Neural cell (in vitro differentiated cells): ENCODE measurements around the gene LCE2B. TPM values are rescaled to one million over a fixed set of nuclear protein-coding genes. Genes with fewer than 3 reads are reported as not detected.

Experiments used
- H2AFZ ChIP-seq: fragments of 200-600, 300-800 bp; sonication (generic), shearing (Covaris generic); 2 replicates; pipeline ENCODE4 v1.6.0; 2014; ENCODE audit warnings: low read depth, mild to moderate bottlenecking, antibody characterized with exemption, low read length, moderate library complexity
- H3F3A ChIP-seq: fragments of 200-600 bp; shearing (Covaris generic); 2 replicates; pipeline ENCODE4 v1.6.1; 2016; ENCODE audit warnings: mild to moderate bottlenecking, moderate library complexity, mixed read lengths, antibody characterized with exemption, low read length; ENCODE audit not compliant: insufficient read depth, poor library complexity, severe bottlenecking
- H3K27ac ChIP-seq: fragments of 200-600, 300-800 bp; sonication (generic), shearing (Covaris generic); 2 replicates; pipeline ENCODE4 v1.5.1; 2014; ENCODE audit warnings: mild to moderate bottlenecking, low read length, moderate library complexity
- H3K27me3 ChIP-seq: fragments of 300-800, 200-600 bp; sonication (generic), shearing (Covaris generic); 2 replicates; pipeline ENCODE4 v1.6.0; 2014; ENCODE audit warnings: mild to moderate bottlenecking, low read depth, low read length, moderate library complexity; ENCODE audit not compliant: insufficient read depth
- H3K36me3 ChIP-seq: fragments of 300-800, 200-600 bp; sonication (generic), shearing (Covaris generic); 2 replicates; pipeline ENCODE4 v1.5.1; 2014; ENCODE audit warnings: mild to moderate bottlenecking, antibody characterized with exemption, low read length, moderate library complexity; ENCODE audit not compliant: insufficient read depth
- H3K4me2 ChIP-seq: fragments of 300-800, 200-600 bp; sonication (generic), shearing (Covaris generic); 2 replicates; pipeline ENCODE4 v1.6.0; 2014; ENCODE audit warnings: mild to moderate bottlenecking, low read length
- H3K4me3 ChIP-seq: fragments of 300-800, 200-600 bp; sonication (generic), shearing (Covaris generic); 2 replicates; pipeline ENCODE4 v1.5.1; 2014; ENCODE audit warnings: mild to moderate bottlenecking, low read length, moderate library complexity
- H3K79me2 ChIP-seq: fragments of 200-600 bp; shearing (Covaris generic); replicated peaks from 2 replicates; pipeline ENCODE4 v1.6.0; 2014; ENCODE audit warnings: mild to moderate bottlenecking, low read length, moderate library complexity; ENCODE audit not compliant: insufficient read depth
- H3K9ac ChIP-seq: fragments of 300-800, 200-600 bp; sonication (generic), shearing (Covaris generic); 2 replicates; pipeline ENCODE4 v1.6.1; 2016; ENCODE audit warnings: mild to moderate bottlenecking, low read length, mixed read lengths
- H3K9me2 ChIP-seq: fragments of 200-600 bp; shearing (Covaris generic); 2 replicates; pipeline ENCODE4 v1.6.1; 2016; ENCODE audit warnings: mild to moderate bottlenecking, low read length, mixed read lengths; ENCODE audit not compliant: insufficient read depth
- H3K9me3 ChIP-seq: fragments of 200-600, 300-800 bp; sonication (generic), shearing (Covaris generic); 2 replicates; pipeline ENCODE4 v1.6.1; 2016; ENCODE audit warnings: mild to moderate bottlenecking, mixed run types, low read length, moderate library complexity, mixed read lengths
- H4K20me1 ChIP-seq: fragments of 200-600 bp; shearing (Covaris generic); 2 replicates; pipeline ENCODE4 v1.6.1; 2016; ENCODE audit warnings: mild to moderate bottlenecking, mixed run types; ENCODE audit not compliant: insufficient read depth
- CTCF ChIP-seq: fragments of 450-650 bp; IDR thresholded peaks from 2 replicates; pipeline ENCODE4 v1.5.1; 2014; ENCODE audit warnings: antibody characterized with exemption, mild to moderate bottlenecking, moderate library complexity; ENCODE audit not compliant: poor library complexity, severe bottlenecking
- EZH2 ChIP-seq: fragments of 200-600, 300-800 bp; shearing (Covaris generic), sonication (generic); IDR thresholded peaks from 2 replicates; pipeline ENCODE4 v1.6.1; 2014; ENCODE audit warnings: antibody characterized with exemption, low read length, borderline replicate concordance, mild to moderate bottlenecking; ENCODE audit not compliant: insufficient read depth, poor library complexity, severe bottlenecking
- MXI1 ChIP-seq: fragments of 450-650 bp; conservative IDR thresholded peaks from 2 replicates; pipeline ENCODE4 v1.6.1; 2014; ENCODE audit warnings: antibody characterized with exemption, mild to moderate bottlenecking; ENCODE audit not compliant: poor library complexity, severe bottlenecking
- POLR2AphosphoS5 ChIP-seq: IDR thresholded peaks from 2 replicates; pipeline ENCODE4 v1.6.1; 2012
- RAD21 ChIP-seq: fragments of 450-650 bp; conservative IDR thresholded peaks from 2 replicates; pipeline ENCODE4 v1.6.1; 2014; ENCODE audit warnings: antibody characterized with exemption, mild to moderate bottlenecking, moderate library complexity
- REST ChIP-seq: IDR thresholded peaks from 2 replicates; pipeline ENCODE4 v1.6.1; 2012; ENCODE audit warnings: borderline replicate concordance
- SMC3 ChIP-seq: fragments of 450-650 bp; conservative IDR thresholded peaks from 2 replicates; pipeline ENCODE4 v1.6.1; 2014; ENCODE audit warnings: antibody characterized with exemption, mild to moderate bottlenecking, moderate library complexity; ENCODE audit not compliant: poor library complexity
- TAF1 ChIP-seq: IDR thresholded peaks from 2 replicates; pipeline ENCODE4 v1.6.1; 2012; ENCODE audit warnings: low read depth
- polyA plus RNA-seq: library from polyadenylated mRNA; depleted of rRNA; stranded (reverse); fragments of >200 nt; gene quantifications from 2 replicates; pipeline ENCODE4 v1.2.3, GENCODE V29; 2014

Gene LCE2B
- polyA plus RNA-seq, 1 donor from 2014 or later: not detected

- Histone ChIP-seq H3K9me2 (no peaks in the 10 kb centered on the region), H3K36me3 (no peaks in the 10 kb centered on the region), H3K79me2 (no peaks in the 10 kb centered on the region), H3F3A (no peaks in the 10 kb centered on the region), H2AFZ (no peak overlapping the region), H4K20me1 (no peaks in the 10 kb centered on the region), H3K27me3 (no peaks in the 10 kb centered on the region), H3K27ac (no peak overlapping the region), H3K4me3 (no peak overlapping the region), H3K9ac (no peak overlapping the region), H3K9me3 (peaks cover 4% of the 10 kb centered on the region), H3K4me2 (no peak overlapping the region)
- no peak for TF ChIP-seq SMC3
- TF ChIP-seq CTCF: peak; percentile 22
- TF ChIP-seq REST: no peak
- no peak for TF ChIP-seq RAD21
- TF ChIP-seq MXI1: no peak
- no peak for TF ChIP-seq POLR2AphosphoS5
Observed at GRCh38 chr1:152654110-152654509, 31.8 kb upstream of the LCE2B start.

DNA sequence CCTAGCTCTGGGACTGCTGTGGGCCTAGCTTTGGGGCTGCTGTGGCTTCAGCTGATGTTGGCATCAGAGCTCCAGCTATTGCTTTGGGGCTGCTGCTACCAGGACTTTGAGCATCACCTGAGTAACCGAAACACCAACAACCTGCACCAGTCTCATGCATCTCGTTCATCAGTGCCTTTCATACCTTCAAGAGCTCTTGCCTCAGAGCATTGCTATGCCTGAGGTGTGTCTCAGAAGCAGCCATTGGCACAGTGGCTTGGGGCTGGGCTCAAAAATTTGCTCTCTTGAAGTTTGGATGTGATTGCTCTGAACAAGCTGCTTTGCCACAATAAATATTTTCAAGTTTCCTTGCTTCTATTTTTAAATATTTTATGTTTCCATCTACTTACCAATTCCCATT lies 29.5 kb upstream of the LCE2B start:
- H3K9ac ChIP-seq: no peak overlapping the region
- TF ChIP-seq RAD21 (no peak), MXI1 (no peak), EZH2 (no peak), TAF1 (no peak), REST (no peak)
- no peak overlapping the region for H3K4me3 ChIP-seq
- H2AFZ ChIP-seq: no peak overlapping the region
- H3K27ac ChIP-seq: no peak overlapping the region
- H3K27me3 ChIP-seq: no peaks in the 10 kb centered on the region
- peaks cover 4% of the 10 kb centered on the region for H3K9me3 ChIP-seq
- H3K36me3 ChIP-seq: no peaks in the 10 kb centered on the region
- no peaks in the 10 kb centered on the region for H3F3A ChIP-seq
- H3K79me2 ChIP-seq: no peaks in the 10 kb centered on the region
- no peak overlapping the region for H3K4me2 ChIP-seq
- H3K9me2 ChIP-seq: no peaks in the 10 kb centered on the region
- H4K20me1 ChIP-seq: no peaks in the 10 kb centered on the region
